ENCODE data around the gene DHDH.

Gene DHDH

GRCh38 chr19:48965040-48965805 is 31.7 kb downstream of the DHDH start, which contains the start of gene FTL:
FTL (plus strand) TSS chr19:48965309; CDS start chr19:48965508, 199 bp downstream.
- ChIA-PET POLR2A (interaction anchor here (0.8 to 3.8 kb wide), 12 partner anchors 11 to 172 kb away, joined by 3 to 67 read pairs (median 10); partner anchors contain the start of genes BAX, GYS1, NUCB1 and PPP1R15A), CTCF (interaction anchor here (1.1 to 3.1 kb wide), 3 partner anchors 12 to 28 kb away, joined by 3 to 27 read pairs (median 7); partner anchors contain the start of genes GYS1 and RUVBL2)
- DNase-seq (ENCODE audit: extremely low spot score): peak; percentile 97
- TF ChIP-seq CTCF (IDR thresholded peaks at IDR 0.05; ENCODE audit: control extremely low read depth, extremely low read depth, low read depth, missing control alignments): no peak

GRCh38 chr19:48965806-48966540 is 32.5 kb downstream of the DHDH start:
- POLR2A ChIA-PET: interaction anchor here (0.8 to 3.8 kb wide), 15 partner anchors 10 to 493 kb away, joined by 3 to 67 read pairs (median 9); partner anchors contain the start of genes BAX, GYS1, NUCB1 and PPP1R15A
- peak; percentile 73 for DNase-seq (ENCODE audit: extremely low spot score)
- no peak for TF ChIP-seq CTCF (IDR thresholded peaks at IDR 0.05; ENCODE audit: control extremely low read depth, extremely low read depth, low read depth, missing control alignments)
- CTCF ChIA-PET: interaction anchor here (1.1 to 3.1 kb wide), 6 partner anchors 12 to 178 kb away, joined by 3 to 27 read pairs (median 4); partner anchors contain the start of genes GYS1, HSD17B14 and RUVBL2

GRCh38 chr19:48966541-48967345 is 33.2 kb downstream of the DHDH start:
- POLR2A ChIA-PET: interaction anchor here (0.8 to 3.8 kb wide), 16 partner anchors 10 to 492 kb away, joined by 3 to 67 read pairs (median 10); partner anchors contain the start of genes BAX, GYS1, PPP1R15A and RUVBL2
- no peak for TF ChIP-seq CTCF (IDR thresholded peaks at IDR 0.05; ENCODE audit: control extremely low read depth, extremely low read depth, low read depth, missing control alignments)
- CTCF ChIA-PET: interaction anchor here (1.1 to 3.1 kb wide), 7 partner anchors 11 to 179 kb away, joined by 3 to 27 read pairs (median 4); partner anchors contain the start of genes GYS1, HSD17B14 and RUVBL2
- DNase-seq (ENCODE audit: extremely low spot score): no peak

- no peak for DNase-seq (ENCODE audit: extremely low spot score)
- POLR2A ChIA-PET: interaction anchor here (0.6 to 3.8 kb wide), 13 partner anchors 8 to 633 kb away, joined by 3 to 67 read pairs (median 4); partner anchors contain the start of genes GYS1, NUCB1, PPP1R15A and RUVBL2
Measured at GRCh38 chr19:48967346-48968178, 34.1 kb downstream of the DHDH start.

More at GRCh38 chr19:48967346-48968178, 34.1 kb downstream of the DHDH start:
- no peak for TF ChIP-seq CTCF (IDR thresholded peaks at IDR 0.05; ENCODE audit: control extremely low read depth, extremely low read depth, low read depth, missing control alignments)
- CTCF ChIA-PET: interaction anchor here (1.0 to 3.1 kb wide), 8 partner anchors 10 to 179 kb away, joined by 3 to 27 read pairs (median 6); partner anchors contain the start of genes GYS1, HSD17B14 and RUVBL2
